H1 (cell line): Measurements from ENCODE around the gene MSN. TPM values are rescaled to one million over a fixed set of nuclear protein-coding genes. Genes with fewer than 3 reads are reported as not detected.

ENCODE experiments used
- CHD7 ChIP-seq: fragments of 300-600 bp; sonication (generic); IDR thresholded peaks from 2 replicates; pipeline ENCODE4 v1.7.1; 2012; ENCODE audit warnings: low read length, moderate library complexity, mild to moderate bottlenecking, inconsistent platforms; ENCODE audit not compliant: insufficient replicate concordance
- GABPA ChIP-seq: IDR thresholded peaks from 2 replicates; pipeline ENCODE4 v1.6.1; 2011; ENCODE audit warnings: mild to moderate bottlenecking, low read length, moderate library complexity, borderline replicate concordance; ENCODE audit not compliant: insufficient read depth
- POU5F1 ChIP-seq: IDR thresholded peaks from 2 replicates; pipeline ENCODE4 v1.6.1; 2011; ENCODE audit warnings: low read depth, mild to moderate bottlenecking, low read length, moderate library complexity
- RXRA ChIP-seq: IDR thresholded peaks from 2 replicates; pipeline ENCODE4 v1.6.1; 2011; ENCODE audit warnings: low read depth, mild to moderate bottlenecking, low read length, moderate library complexity; ENCODE audit not compliant: insufficient read depth
- polyA plus RNA-seq, 7 experiments: library from polyadenylated mRNA; depleted of rRNA in 3 of 7; stranded (reverse) in 5 of 7; unstranded in 2 of 7; fragments of >200 nt in 5 of 7; fragments of 200-250 nt in 2 of 7; gene quantifications; 1 replicate in 5 of 7; 2 replicates in 1 of 7; 4 replicates in 1 of 7; pipeline versions ENCODE4 v1.2.1 to v1.2.3, GENCODE V29; 2011 to 2013; ENCODE audit warnings: missing spikeins in 2 of 7, mixed read lengths in 2 of 7
- total RNA-seq: library from RNA; stranded (reverse); fragmentation: NEBNext Ultra II Directional; extraction: Animal tissue kit (Norgen Biotek cat#: 25700); gene quantifications from 2 replicates; pipeline ENCODE4 v1.2.1, GENCODE V29; 2021

The MSN gene
- total and polyA plus RNA-seq, 2 of the 8 experiments (the other 6 are each of a cell fraction or from before 2014, with no cell fraction given): 112 to 133 TPM

- TF ChIP-seq CHD7: no peak
- no peak for TF ChIP-seq POU5F1
- no peak for TF ChIP-seq GABPA
- TF ChIP-seq RXRA: no peak
- TF ChIP-seq, all 59 proteins: peak for 0
Measured at GRCh38 chrX:65723706-65724105, 56.3 kb downstream of the MSN start (continued).
